VCaP (cell line): ENCODE data around the gene ABLIM1.
"Not testable (repeated sequence)": the region's sequence is repeated elsewhere in the genome, so short reads cannot be mapped to it uniquely, and the experiment has no call there.

Experiments used
- H3K27ac ChIP-seq: fragments of 450-650 bp; 2 replicates; pipeline ENCODE4 v1.5.1; 2017
- TF ChIP-seq, protein P1 (sequence below): fragments of 450-650 bp; conservative IDR thresholded peaks from 2 replicates; pipeline ENCODE4 v1.5.1; 2017; ENCODE audit warnings: mild to moderate bottlenecking, moderate library complexity

The ABLIM1 gene

GRCh38 chr10:114658175-114658574, at the start of gene ABLIM1:
Gene ABLIM1, minus strand, starts transcription at chr10:114658275. Its CDS starts 75 bp downstream, at chr10:114658200.
- no peak within 1 kb of the TSS for H3K27ac ChIP-seq
- TF ChIP-seq, protein P1, sequence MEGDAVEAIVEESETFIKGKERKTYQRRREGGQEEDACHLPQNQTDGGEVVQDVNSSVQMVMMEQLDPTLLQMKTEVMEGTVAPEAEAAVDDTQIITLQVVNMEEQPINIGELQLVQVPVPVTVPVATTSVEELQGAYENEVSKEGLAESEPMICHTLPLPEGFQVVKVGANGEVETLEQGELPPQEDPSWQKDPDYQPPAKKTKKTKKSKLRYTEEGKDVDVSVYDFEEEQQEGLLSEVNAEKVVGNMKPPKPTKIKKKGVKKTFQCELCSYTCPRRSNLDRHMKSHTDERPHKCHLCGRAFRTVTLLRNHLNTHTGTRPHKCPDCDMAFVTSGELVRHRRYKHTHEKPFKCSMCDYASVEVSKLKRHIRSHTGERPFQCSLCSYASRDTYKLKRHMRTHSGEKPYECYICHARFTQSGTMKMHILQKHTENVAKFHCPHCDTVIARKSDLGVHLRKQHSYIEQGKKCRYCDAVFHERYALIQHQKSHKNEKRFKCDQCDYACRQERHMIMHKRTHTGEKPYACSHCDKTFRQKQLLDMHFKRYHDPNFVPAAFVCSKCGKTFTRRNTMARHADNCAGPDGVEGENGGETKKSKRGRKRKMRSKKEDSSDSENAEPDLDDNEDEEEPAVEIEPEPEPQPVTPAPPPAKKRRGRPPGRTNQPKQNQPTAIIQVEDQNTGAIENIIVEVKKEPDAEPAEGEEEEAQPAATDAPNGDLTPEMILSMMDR: no peak

DNA sequence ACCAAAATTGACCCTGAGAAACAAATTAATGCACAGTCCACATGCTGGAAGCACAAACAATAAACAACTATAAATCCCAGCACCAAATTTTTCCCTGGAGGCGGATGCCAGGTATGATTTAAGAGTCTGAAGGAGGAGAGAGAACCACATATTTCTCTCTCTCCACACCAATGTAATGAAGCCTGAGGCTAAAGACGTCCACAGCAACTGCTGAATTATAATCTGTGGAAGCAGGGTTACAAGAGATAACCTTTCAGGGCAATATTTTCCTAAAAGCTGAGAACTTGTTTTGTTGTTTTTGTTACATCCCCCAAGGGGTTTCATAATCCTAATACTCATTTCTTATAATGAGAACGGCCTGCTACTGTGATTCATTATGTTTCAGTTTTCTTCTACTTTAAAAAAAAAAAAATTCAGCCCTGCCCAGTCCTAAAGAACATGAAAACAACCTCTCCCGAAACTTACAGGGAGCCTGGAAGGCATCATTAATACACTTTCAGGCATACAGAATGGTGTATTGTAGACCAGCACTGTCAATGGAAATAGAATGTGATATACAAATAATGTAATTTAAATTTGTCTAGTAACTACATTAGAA, 48.5 kb upstream of the ABLIM1 start:
- no peak overlapping the region for H3K27ac ChIP-seq
- TF ChIP-seq, protein P1: no peak

DNA sequence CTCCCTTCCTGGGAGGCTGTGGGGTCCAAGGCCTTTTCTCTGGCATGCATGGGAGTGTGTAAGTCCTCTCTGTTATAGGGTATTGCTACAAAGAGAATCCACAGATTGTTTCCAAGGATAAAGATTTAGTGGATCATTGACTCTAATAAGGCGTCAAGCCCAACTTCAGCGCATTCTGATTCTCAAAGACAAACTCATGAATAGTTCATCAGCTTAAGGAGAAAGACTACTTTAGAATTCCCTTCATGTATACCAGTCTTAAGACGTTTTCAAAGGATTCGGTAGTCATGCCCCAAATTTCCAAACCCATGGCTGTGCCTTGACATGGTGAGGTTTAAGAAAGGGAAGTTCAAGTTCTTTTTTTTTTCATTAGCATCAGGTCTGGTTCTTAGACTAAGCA, 46.6 kb upstream of the ABLIM1 start:
- no peak overlapping the region for H3K27ac ChIP-seq
- TF ChIP-seq, protein P1: no peak

DNA sequence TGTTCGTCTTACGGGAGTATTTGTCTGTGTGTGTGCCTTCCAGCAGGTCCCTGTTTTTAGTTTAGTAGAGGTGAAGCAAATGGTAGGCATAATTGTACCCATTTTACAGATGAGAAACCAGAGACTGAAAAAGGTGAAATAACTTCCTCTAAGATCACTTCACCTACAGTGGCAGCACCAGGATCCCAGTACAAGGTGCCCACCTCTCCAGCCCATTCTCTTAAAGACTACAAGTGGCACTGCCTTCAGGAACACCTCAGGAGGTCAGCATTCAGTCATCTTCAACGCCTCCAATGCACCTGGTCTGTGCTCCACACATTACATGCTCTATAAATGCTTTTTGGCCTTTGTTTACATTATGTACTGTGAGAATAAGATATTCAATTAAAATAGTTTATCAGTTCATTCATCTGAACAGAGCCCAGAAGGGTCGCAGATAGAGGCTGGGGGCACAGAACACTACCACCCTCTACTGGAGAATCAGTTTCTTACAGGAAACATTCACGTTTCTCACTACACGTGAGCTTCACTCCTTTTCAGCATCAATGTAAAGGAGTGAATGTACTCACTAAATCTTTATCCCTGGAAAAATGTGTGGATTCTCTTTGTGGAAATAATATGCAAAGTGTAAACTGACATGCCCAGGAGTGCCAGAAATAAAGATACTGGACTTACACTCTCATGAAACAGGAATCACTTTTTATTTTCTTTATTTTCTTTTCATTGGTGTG, 45.5 kb upstream of the ABLIM1 start:
- H3K27ac ChIP-seq: no peak overlapping the region
- TF ChIP-seq, protein P1: peak; percentile 76

GRCh38 chr10:114698271-114699061, 40.4 kb upstream of the ABLIM1 start:
- TF ChIP-seq, protein P1: no peak
- H3K27ac ChIP-seq: no peak overlapping the region

DNA sequence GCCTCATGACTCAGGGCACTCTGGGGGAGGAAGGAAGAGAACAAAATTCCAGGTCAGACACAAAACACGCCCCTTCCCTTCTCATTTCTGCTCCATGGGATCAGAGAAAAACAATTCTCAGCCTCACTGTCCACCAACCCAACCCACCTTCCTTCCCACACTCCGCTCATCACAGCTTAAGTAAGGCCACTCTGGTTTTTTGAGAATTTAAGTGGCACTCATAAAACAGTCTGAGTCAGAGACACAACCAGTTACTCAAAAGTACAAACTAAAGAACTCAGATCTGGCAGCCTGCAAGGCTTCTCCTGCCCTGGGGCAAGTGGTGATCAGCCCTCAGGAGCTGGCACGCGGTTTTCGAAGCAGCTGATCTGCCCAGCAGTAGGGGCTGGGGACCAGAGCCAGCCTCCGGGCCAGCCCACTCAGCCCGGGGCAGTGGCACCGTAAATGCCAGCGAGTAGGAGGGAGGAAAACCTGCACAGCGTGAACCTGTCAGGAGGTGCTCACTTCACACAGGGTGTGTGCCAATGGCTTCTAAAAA, 39.1 kb upstream of the ABLIM1 start:
- H3K27ac ChIP-seq: no peak overlapping the region
- TF ChIP-seq, protein P1: no peak

DNA sequence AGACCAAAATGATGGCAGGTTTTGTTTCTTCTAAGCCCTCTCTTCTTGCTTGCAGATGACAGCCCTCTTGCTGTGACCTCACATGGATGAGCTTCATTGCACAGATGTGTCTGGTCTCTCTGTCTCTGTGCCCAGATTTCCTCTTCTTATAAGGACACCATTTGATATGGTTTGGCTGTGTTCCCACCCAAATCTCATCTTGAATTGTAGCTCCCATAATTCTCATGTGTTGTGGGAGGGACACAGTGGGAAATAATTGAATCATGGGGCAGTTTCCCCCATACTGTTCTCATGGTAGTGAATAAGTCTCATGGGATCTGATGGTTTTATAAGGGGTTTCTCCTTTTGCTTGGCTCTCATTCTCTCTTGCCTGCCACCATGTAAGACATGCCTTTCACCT, 38.2 kb upstream of the ABLIM1 start:
- H3K27ac ChIP-seq: not testable (repeated sequence)
